NCI-H446 treated with DMSO at 0.1 percent for 48 hours (cell line): ENCODE measurements around the gene MAP2K4.
"Not testable (repeated sequence)": the region's sequence is repeated elsewhere in the genome, so short reads cannot be mapped to it uniquely, and the experiment has no call there.

Source experiments
- DNase-seq: peaks from one replicate; lab custom pipeline; 2025; lab: John Stamatoyannopoulos, UW

Gene MAP2K4

DNA sequence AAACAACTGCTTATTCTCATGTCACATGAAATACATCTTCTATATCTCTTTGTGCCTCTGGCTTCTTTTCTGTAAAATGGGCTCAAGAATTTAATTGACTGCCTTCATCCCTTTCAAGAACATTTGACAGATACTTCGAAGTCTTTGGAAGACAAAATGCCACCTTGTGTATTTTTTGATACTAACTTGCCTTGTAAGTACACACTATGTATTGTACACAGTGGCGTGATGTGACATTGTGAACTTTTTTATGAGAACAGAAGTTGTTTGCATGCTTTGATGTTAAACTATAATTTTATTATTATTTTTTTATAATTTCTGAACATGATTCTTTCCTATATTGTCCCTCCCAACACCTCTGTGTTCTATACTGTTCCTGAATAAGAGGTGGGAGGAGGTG lies 73.7 kb downstream of the MAP2K4 start:
- no peak for DNase-seq

DNA sequence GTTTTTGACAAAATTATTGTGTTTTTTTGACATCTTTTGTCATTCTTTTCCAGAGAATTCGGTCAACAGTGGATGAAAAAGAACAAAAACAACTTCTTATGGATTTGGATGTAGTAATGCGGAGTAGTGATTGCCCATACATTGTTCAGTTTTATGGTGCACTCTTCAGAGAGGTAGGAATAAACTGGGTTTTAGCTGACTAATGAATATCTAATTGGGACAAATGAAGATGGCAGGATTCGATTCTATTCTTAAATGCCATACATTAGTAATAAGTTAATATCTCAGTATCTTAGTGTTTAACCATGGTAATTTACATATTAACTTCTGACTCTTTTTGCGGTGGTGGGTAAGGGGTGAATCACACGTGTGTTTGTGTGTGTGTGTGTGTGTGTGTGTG lies 74.8 kb downstream of the MAP2K4 start:
- DNase-seq = no peak

DNA sequence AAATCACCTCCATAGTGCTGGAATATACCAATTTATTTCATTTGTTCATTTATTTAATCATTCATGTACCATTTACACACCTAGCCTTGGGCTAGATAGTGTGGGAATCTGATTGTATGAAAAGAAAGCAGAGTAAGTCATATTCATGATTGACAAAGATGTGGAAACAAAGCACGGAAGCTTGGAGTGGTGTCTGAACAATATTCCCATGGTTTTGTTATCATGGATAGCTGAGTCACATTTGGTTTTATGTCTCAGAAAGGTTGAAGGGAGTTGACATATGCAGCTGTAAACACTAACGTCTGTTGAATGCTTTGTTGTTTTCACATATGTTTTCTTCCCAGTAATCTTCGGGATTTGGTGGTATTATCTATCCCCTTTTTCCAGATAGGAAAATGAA lies 76.6 kb downstream of the MAP2K4 start:
- DNase-seq = no peak

DNA sequence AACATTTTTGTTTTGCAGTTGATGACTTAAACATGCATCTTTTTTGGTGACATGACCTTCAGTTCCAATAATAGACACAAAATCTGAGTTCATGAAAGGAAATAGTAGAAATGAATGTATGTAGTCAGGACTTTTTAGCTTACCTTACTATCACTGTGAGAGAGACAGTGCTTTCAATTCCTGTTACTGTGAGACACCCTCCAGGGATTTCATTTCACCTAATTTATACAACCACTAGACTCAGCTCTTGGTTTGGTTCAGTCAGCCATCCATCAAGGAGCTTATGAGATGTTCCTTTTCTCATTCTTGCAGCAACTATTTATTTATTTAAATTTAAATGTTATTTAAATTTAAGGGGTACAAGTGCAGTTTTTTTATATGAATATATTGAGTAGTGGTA lies 77.9 kb downstream of the MAP2K4 start:
- no peak for DNase-seq

DNA sequence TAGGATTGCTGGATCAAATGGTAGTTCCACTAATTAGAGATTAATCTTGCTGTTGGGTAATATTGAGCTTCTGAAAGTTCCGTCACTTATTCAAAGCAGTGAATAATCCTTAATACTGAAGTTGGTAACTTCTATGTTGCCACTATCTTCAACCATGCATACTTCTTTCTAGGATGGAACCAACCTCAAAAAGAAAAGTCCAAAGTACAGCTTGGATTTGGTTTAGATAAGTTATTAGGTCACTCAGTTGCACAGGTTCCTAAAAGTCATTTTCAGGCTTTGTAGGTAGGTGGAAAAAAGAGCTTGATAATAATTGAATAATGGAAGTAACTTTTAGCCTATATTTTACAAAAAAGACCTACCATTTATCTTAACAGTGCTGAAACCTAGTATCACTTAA lies 78.7 kb downstream of the MAP2K4 start:
- no peak for DNase-seq

DNA sequence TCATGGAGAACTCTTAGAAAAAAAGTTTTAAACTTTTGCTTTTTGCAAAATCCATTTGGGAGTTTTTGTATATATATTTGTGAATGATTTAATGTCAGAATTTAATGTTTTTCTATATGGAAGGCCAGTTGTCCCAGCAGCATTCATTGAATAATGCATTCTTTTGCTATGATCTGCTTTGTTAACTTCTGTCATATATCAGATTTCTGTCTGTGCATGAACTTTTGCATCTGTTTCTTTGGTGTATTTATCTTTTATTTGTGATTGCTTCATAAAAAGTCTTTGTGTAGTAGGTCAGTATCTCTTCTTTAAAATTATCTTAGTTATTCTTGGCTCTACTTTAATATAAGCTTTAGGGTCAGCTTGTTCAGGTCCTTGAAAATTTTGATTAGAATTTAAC lies 84.2 kb downstream of the MAP2K4 start:
- no peak for DNase-seq

- DNase-seq = no peak
Measured at GRCh38 chr17:12107905-12108304, 87.2 kb downstream of the MAP2K4 start.

- DNase-seq = no peak
Measured at GRCh38 chr17:12110906-12111305, 90.2 kb downstream of the MAP2K4 start.

DNA sequence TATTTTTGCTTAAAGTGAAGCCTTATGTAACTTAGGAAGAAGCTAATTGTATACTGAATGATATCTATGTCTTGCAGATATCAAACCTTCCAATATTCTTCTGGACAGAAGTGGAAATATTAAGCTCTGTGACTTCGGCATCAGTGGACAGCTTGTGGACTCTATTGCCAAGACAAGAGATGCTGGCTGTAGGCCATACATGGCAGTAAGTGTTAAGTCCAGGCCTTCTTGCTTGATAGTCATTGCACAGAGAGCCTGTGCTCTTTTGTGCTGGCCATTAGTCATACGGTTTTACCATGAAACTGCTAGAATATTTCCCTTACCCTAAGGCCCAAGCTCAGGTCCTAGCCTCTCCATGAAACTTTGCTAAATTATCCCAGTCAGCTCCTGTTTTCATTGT lies 92.5 kb downstream of the MAP2K4 start:
- DNase-seq = no peak

DNA sequence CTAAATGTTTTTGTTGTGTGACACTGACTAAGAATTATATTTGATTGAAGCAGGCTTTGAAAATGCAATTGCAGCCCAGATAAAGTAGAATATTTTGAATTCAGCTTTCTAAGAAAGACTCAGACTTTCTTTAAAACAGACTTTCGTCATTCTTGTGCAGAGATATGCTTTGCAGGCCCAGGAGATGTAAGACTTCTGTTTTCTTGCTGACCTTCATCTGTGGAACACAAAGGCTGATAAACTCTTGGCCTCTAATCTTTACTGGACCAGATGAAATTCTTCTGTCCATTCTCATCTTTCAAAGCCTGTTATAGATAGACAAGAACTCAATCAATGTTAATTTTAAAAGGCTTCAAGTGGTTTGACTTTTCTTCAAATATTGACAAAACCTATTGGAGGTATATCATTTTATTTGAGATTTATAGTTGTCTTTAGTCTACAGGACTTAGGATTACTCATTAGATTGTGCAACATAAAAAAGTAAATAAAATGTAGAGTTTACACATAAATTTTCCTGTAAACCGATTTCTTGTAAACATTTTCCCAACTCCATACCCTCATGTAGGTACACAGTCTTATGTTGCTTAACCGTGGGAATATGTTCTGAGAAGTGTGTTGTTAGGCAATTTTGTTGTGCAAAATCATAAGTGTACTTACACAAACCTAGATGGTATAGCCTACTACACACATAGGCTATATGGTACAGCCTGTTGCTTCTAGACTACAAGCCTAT lies 94.2 kb downstream of the MAP2K4 start:
- no peak for DNase-seq

DNA sequence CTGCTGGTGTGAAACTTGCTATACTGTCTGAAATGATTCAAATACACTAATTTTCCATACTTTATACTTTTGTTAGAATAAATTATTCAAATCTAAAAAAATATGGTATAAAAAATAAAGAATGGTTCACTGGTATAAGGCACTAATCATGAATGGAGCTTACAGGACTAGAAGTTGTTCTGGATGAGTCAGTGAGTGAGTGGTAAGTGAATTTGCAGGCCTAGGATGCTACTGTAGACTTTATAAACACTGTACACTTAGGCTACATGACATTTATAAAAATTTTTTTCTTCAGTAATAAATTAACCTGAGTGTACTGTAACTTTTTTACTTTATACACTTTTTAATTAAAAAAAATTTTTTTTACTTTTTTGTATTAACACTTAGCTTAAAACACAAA lies 95.5 kb downstream of the MAP2K4 start:
- DNase-seq = no peak

DNA sequence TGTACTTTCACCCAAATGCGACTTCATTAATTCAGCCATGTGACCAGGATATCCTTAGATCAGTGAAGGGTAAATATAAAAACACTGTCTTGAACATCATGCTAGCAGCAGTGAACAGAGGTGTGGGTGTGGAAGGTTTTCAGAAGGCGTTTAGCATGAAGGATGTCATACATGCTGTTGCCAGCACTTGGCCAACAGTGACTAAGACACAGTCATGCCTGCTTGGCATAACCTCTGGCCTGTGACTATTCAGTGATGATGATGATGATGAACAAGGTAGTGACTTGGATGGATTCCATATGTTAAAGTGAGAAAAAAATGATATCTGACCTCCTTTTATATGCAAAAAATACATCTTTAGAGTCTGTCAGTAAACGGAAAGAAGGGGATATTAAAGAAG lies 97.9 kb downstream of the MAP2K4 start:
- no peak for DNase-seq

DNA sequence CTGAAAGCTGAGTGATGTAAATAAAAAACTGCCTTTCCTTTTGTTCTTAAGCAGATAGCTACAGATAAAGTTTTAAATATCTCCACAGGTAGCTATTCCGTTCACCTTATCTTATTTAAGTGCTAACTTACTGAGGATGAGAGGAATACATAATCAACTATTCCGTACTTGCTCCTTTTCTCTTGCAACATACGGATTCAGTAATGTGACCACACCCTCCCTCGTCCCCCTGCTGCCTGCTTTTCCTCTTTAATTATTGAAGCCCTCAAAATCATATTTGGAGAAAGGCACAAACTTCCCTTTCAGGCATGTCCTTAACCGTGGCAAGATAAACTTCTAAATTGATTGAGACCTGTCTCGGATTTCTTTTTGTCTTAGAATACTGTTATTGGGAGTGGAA lies 101.4 kb downstream of the MAP2K4 start:
- DNase-seq = no peak

GRCh38 chr17:12127177-12127576 lies 106.5 kb downstream of the MAP2K4 start:
- no peak for DNase-seq

- no peak for DNase-seq
Measured at GRCh38 chr17:12127667-12128066, 107.0 kb downstream of the MAP2K4 start.

DNA sequence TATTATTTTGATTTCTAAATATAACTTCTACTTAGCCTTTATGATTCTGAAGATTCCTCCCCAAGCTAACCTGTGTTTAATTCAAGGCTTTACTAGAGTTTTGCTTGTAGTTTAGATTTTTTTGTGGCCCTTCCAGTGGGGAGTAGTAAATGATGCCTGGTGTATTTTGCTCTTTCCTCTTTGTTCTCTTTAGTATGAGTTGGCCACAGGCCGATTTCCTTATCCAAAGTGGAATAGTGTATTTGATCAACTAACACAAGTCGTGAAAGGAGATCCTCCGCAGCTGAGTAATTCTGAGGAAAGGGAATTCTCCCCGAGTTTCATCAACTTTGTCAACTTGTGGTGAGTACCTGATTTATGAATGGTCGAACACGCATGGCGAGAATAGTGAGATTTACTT lies 108.3 kb downstream of the MAP2K4 start:
- no peak for DNase-seq

DNA sequence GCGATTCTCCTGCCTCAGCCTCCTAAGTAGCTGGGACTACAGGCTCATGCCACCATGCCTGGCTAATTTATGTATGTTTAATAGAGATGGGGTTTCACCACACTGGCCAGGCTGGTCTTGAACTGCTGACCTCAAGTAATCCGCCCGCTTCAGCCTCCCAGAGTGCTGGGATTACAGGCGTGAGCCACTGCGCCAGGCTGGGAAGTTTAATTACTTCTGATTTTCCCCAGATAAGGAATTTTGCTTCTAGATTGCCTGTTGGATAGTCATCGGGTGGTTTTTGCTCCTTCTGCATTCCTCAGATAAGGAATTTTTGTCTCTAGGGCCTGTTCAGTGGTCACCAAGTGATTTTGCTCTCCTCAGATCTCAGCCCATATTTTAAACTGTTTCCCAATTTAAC lies 112.5 kb downstream of the MAP2K4 start:
- DNase-seq = no peak

GRCh38 chr17:12134101-12134500 lies 113.4 kb downstream of the MAP2K4 start:
- no peak for DNase-seq

GRCh38 chr17:12134587-12134986 lies 113.9 kb downstream of the MAP2K4 start:
- DNase-seq = no peak

DNA sequence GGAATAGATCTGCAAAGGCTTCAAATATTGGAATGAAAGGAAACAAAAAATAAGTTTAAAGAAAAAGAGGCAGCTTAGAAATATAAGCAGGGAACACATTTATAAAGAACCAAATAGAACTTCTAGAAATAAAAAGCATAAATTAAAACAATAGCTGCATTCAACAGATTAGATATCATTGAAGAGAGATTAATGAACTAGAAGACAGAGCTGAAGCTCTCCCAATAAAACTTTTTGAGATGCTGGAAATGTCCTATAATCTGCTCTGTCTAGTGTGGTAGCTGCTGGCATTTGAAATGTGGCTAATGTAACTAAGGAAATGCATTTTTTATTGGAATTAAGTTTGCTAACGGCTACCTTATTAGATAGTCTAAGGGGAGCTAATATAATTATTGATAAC lies 115.6 kb downstream of the MAP2K4 start:
- DNase-seq = no peak

- DNase-seq = no peak
Measured at GRCh38 chr17:12136646-12137045, 116.0 kb downstream of the MAP2K4 start.

- DNase-seq = no peak
Measured at GRCh38 chr17:12137859-12138258, 117.2 kb downstream of the MAP2K4 start.

- no peak for DNase-seq
Measured at GRCh38 chr17:12140685-12141084, 120.0 kb downstream of the MAP2K4 start.

DNA sequence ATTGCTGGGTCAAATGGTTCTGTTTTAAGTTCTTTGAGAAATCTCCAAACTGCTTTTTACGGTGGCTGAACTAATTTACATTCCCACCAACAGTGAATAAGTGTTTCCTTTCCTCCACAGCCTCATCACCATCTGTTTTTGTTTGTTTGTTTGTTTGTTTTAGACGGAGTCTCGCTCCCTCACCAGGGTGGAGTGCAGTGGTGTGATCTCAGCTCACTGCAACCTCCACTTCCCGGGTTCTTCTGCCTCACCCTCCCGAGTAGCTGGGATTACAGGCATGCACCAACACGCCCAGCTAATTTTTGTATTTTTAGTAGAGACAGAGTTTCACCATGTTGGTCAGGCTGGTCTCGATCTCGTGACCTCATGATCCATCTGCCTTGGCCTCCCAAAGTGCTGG lies 141.5 kb downstream of the MAP2K4 start:
- not testable (repeated sequence) for DNase-seq

DNA sequence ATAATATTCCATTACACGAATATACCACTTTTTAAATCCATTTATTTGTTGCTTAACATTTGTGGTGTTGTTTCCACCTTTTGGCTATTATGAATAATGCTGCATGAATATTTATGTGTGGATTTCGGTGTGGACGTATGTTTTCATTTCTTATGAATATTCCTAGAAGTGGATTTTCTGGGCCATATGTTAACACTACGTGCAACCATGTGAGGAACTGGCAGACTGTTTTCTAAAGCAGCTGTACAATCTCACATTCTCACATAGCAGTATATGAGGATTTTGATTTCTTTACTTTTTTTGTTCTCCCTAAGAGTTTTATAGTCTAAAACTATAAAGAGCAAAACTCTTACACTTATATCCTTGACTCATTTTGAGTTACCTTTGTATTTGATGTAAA lies 143.4 kb downstream of the MAP2K4 start:
- DNase-seq = no peak
